ENCODE results near the gene SLC6A11. TPM values are rescaled to one million over a fixed set of nuclear protein-coding genes. Genes with fewer than 3 reads are reported as not detected.

SLC6A11 gene
- total and polyA plus RNA-seq, 2 of the 13 experiments (the other 11 are each of a cell fraction or from before 2014, with no cell fraction given): 17.9 to 34.5 TPM

- no peaks in the 10 kb centered on the region for H3K79me2 ChIP-seq (ENCODE audit: insufficient read depth, low read length)
- no peak overlapping the region for H3K27ac ChIP-seq (ENCODE audit: extremely low read length, insufficient read depth, low read length)
- no peak overlapping the region for H2AFZ ChIP-seq (ENCODE audit: low read length)
- TF ChIP-seq ZNF224 (CRISPR knock-in tag; IDR thresholded peaks at IDR 0.05): no peak
- TF ChIP-seq, protein P1, sequence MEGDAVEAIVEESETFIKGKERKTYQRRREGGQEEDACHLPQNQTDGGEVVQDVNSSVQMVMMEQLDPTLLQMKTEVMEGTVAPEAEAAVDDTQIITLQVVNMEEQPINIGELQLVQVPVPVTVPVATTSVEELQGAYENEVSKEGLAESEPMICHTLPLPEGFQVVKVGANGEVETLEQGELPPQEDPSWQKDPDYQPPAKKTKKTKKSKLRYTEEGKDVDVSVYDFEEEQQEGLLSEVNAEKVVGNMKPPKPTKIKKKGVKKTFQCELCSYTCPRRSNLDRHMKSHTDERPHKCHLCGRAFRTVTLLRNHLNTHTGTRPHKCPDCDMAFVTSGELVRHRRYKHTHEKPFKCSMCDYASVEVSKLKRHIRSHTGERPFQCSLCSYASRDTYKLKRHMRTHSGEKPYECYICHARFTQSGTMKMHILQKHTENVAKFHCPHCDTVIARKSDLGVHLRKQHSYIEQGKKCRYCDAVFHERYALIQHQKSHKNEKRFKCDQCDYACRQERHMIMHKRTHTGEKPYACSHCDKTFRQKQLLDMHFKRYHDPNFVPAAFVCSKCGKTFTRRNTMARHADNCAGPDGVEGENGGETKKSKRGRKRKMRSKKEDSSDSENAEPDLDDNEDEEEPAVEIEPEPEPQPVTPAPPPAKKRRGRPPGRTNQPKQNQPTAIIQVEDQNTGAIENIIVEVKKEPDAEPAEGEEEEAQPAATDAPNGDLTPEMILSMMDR (CRISPR knock-in tag; IDR thresholded peaks at IDR 0.05): peak; percentile 73
- TF ChIP-seq STAG1 (CRISPR knock-in tag; IDR thresholded peaks at IDR 0.05): peak; percentile 33
- CTCF ChIA-PET (ENCODE audit: low intra/inter-chr PET ratio, low total read pairs): interaction anchor here (0.7 to 0.8 kb wide), 2 partner anchors 118 to 184 kb away, joined by 3 read pairs; no protein-coding TSS in a partner anchor
- POLR2A ChIA-PET: no interaction called here
- peaks cover 0 to 1% of the 10 kb centered on the region in 2 experiments; a peak in 1 of 5 replicates for H3K27me3 ChIP-seq (ENCODE audit: control insufficient read depth in 1 of 2, insufficient read depth in 2 of 2, low read length in 2 of 2)
- in situ Hi-C loops (cut with HindIII; ENCODE audit: extremely low pct_ligation_motif_present, low pct_unique_long_range_greater_than_20kb) (no loop called here), intact Hi-C loops (cut with micrococcal nuclease; ENCODE audit: unreplicated experiment) (loop anchor here (10.0 kb wide), 1 partner anchor 187 kb away; no protein-coding TSS in a partner anchor)
- no peak overlapping the region for H3K4me2 ChIP-seq (ENCODE audit: low read depth, low read length)
- H3K4me3 ChIP-seq (replicated peaks in 1 of 3; ENCODE audit: insufficient read depth in 1 of 3, low read depth in 2 of 3, low read length in 3 of 3): no peak overlapping the region
- H3K4me1 ChIP-seq (ENCODE audit: insufficient read depth, low read length): no peaks in the 10 kb centered on the region
- DNase-seq (ENCODE audit: low spot score) (no peak), FAIRE-seq (no peak), ATAC-seq (no peak)
- no peaks in the 10 kb centered on the region for H3K36me3 ChIP-seq (replicated peaks in 1 of 2; ENCODE audit: control insufficient read depth in 1 of 2, insufficient read depth in 2 of 2, low read length in 2 of 2)
- H3K9ac ChIP-seq (ENCODE audit: insufficient read depth, low read depth, low read length): no peak overlapping the region
- WGBS (ENCODE audit: low lambda C conversion rate): 55% methylated on average over 1 of the region's 1 CpG
- BruUV-seq (replicated peaks): no TSS peak
- no peaks in the 10 kb centered on the region; the same call in none of the 2 replicates for H4K20me1 ChIP-seq (ENCODE audit: insufficient read depth, low read length)
- peaks cover 11% of the 10 kb centered on the region for H3K9me3 ChIP-seq (ENCODE audit: low read length)
These were observed 125.9 kb downstream of the SLC6A11 start for GRCh38 chr3:10941972-10942371.

DNA sequence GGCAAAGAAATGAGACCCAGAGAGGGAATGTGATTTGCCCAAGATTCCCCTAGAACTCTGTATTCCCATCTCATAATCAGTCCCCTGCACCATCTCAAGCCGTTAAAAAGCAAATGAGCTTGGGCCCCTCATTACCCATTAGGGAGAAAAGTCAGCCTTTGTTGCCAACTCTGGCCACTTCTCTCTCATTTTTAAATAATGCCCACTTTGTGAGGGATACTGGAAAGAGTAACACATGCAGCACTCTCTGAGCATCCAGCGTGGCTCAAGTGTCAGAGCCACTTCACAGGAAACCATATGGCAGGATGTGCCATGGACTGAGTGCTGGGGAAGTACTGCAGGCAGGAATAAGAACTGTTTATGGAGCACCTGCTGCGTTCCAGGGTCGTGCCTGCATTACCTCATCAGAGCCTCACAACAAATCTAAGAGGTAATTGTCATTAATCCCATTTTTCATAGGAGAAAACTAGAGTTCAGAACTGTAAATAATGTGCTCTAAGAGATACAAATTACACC is 126.7 kb downstream of the SLC6A11 start:
- no peak for FAIRE-seq
- TF ChIP-seq NFE2 (CRISPR knock-in tag; IDR thresholded peaks at IDR 0.05): no peak
- no peak for TF ChIP-seq SKI (IDR thresholded peaks at IDR 0.05; ENCODE audit: partially characterized antibody)
- H3K4me3 ChIP-seq (replicated peaks in 1 of 3; ENCODE audit: insufficient read depth in 1 of 3, low read depth in 2 of 3, low read length in 3 of 3): no peak overlapping the region
- H3K4me1 ChIP-seq (ENCODE audit: insufficient read depth, low read length): no peaks in the 10 kb centered on the region
- H3K4me2 ChIP-seq (ENCODE audit: low read depth, low read length): no peak overlapping the region
- no peak overlapping the region for H3K9ac ChIP-seq (ENCODE audit: insufficient read depth, low read depth, low read length)
- BruUV-seq (replicated peaks): no TSS peak
- H3K27ac ChIP-seq (ENCODE audit: extremely low read length, insufficient read depth, low read length): no peak overlapping the region
- intact Hi-C loops (cut with micrococcal nuclease; ENCODE audit: unreplicated experiment): loop anchor here (10.0 kb wide), 1 partner anchor 188 kb away; no protein-coding TSS in a partner anchor
- POLR2A ChIA-PET: no interaction called here
- no peaks in the 10 kb centered on the region; the same call in none of the 2 replicates for H4K20me1 ChIP-seq (ENCODE audit: insufficient read depth, low read length)
- no peaks in the 10 kb centered on the region for H3K36me3 ChIP-seq (replicated peaks in 1 of 2; ENCODE audit: control insufficient read depth in 1 of 2, insufficient read depth in 2 of 2, low read length in 2 of 2)
- WGBS (ENCODE audit: low lambda C conversion rate): 59% methylated on average over 4 of the region's 4 CpGs
- H2AFZ ChIP-seq (ENCODE audit: low read length): no peak overlapping the region
- CTCF ChIA-PET (ENCODE audit: low intra/inter-chr PET ratio, low total read pairs): interaction anchor here (0.8 kb wide), 1 partner anchor 185 kb away, joined by 3 read pairs; no protein-coding TSS in a partner anchor
- in situ Hi-C loops (cut with HindIII; ENCODE audit: extremely low pct_ligation_motif_present, low pct_unique_long_range_greater_than_20kb): no loop called here
- ATAC-seq: no peak
- H3K79me2 ChIP-seq (ENCODE audit: insufficient read depth, low read length): no peaks in the 10 kb centered on the region
- no peak for DNase-seq (ENCODE audit: low spot score)
- peaks cover 11% of the 10 kb centered on the region for H3K9me3 ChIP-seq (ENCODE audit: low read length)
- H3K27me3 ChIP-seq (ENCODE audit: control insufficient read depth in 1 of 2, insufficient read depth in 2 of 2, low read length in 2 of 2): peaks cover under 1 to 2% of the 10 kb centered on the region in 2 experiments; a peak in 1 of 5 replicates

Measured in HepG2 (cell line).